ENCODE measurements around the gene CNNM1.

Gene CNNM1

GRCh38 chr10:99329304-99329553, at the start of gene CNNM1:
TSS of gene CNNM1 (plus strand) at chr10:99329356. CDS start at chr10:99329388, 32 bp downstream.
- peak in 1 of 2 experiments; percentile 39 for DNase-seq

- no peak for DNase-seq
These were observed 49.5 kb upstream of the CNNM1 start for GRCh38 chr10:99279626-99280111.

GRCh38 chr10:99280472-99280871, 48.7 kb upstream of the CNNM1 start:
- DNase-seq, result no peak

- DNase-seq, result no peak
These were observed 43.3 kb upstream of the CNNM1 start for GRCh38 chr10:99285881-99286280.

GRCh38 chr10:99290306-99290705, 38.9 kb upstream of the CNNM1 start:
- no peak for DNase-seq

GRCh38 chr10:99292159-99292558, 37.0 kb upstream of the CNNM1 start:
- DNase-seq, result no peak

- no peak for DNase-seq
These were observed 32.6 kb upstream of the CNNM1 start for GRCh38 chr10:99296605-99297004.

- no peak for DNase-seq
These were observed 32.1 kb upstream of the CNNM1 start for GRCh38 chr10:99297033-99297432.

- DNase-seq, result peak; percentile 24 to 38
These were observed 25.0 kb upstream of the CNNM1 start for GRCh38 chr10:99303899-99304861.

GRCh38 chr10:99304862-99305229, 24.3 kb upstream of the CNNM1 start:
- DNase-seq, result peak; percentile 24 to 42

GRCh38 chr10:99312501-99312900, 16.7 kb upstream of the CNNM1 start:
- DNase-seq, result no peak

GRCh38 chr10:99315853-99316252, 13.3 kb upstream of the CNNM1 start:
- DNase-seq, result no peak

- DNase-seq, result no peak
These were observed 12.8 kb upstream of the CNNM1 start for GRCh38 chr10:99316374-99316773.

GRCh38 chr10:99318048-99318447, 11.1 kb upstream of the CNNM1 start:
- no peak for DNase-seq

GRCh38 chr10:99318475-99318874, 10.7 kb upstream of the CNNM1 start:
- no peak for DNase-seq

- no peak for DNase-seq
These were observed 3.9 kb upstream of the CNNM1 start for GRCh38 chr10:99325281-99325680.

- DNase-seq, result no peak
These were observed 2.3 kb upstream of the CNNM1 start for GRCh38 chr10:99326871-99327270.

GRCh38 chr10:99328579-99329303, 415 bp upstream of the CNNM1 start:
- DNase-seq, result peak in 1 of 2 experiments; percentile 39

GRCh38 chr10:99329554-99330346, 594 bp downstream of the CNNM1 start:
- DNase-seq, result peak in 1 of 2 experiments; percentile 28

- DNase-seq, result peak in 1 of 2 experiments; percentile 42
These were observed 1.3 kb downstream of the CNNM1 start for GRCh38 chr10:99330347-99330924.

- peak in 1 of 2 experiments; percentile 5 for DNase-seq
These were observed 2.1 kb downstream of the CNNM1 start for GRCh38 chr10:99331207-99331803.

GRCh38 chr10:99337311-99337811, 8.2 kb downstream of the CNNM1 start:
- DNase-seq, result no peak
